AG10803 (cell line): Measurements from ENCODE around the gene MYO16.
A peak's percentile ranks its signal among the peaks of the same experiment; 100 is the strongest.

ENCODE experiments used
- DNase-seq: peaks from one replicate; pipeline ENCODE4 v3.0.0; 2010; ENCODE audit warnings: low read depth
- H3K4me3 ChIP-seq: 2 replicates; pipeline ENCODE4 v1.5.1; 2011; ENCODE audit warnings: mild to moderate bottlenecking, low read length, control low read depth
- TF ChIP-seq, protein P1 (sequence below): conservative IDR thresholded peaks from 2 replicates; pipeline ENCODE4 v1.5.1; 2011; ENCODE audit warnings: mild to moderate bottlenecking, low read length, control low read depth, inconsistent platforms

Gene MYO16

DNA sequence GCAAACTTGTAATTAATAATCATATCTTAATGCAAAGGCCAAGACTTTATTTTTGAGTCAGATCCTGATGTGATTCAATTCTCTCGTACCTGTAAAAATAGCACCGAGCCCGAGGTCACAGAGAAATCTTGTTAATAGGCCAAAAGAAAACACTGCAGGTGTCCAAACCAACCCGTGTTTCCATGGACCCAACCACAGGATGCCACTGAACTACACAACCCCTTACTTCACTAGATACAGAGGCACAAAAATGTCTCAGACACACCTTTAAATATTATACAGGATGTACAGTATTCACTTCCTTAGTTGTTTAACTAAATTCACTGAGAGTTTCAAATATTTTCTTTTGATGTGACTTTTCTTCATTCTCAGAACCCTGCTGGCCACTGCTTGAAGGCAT lies 530.9 kb downstream of the MYO16 start:
- TF ChIP-seq, protein P1, sequence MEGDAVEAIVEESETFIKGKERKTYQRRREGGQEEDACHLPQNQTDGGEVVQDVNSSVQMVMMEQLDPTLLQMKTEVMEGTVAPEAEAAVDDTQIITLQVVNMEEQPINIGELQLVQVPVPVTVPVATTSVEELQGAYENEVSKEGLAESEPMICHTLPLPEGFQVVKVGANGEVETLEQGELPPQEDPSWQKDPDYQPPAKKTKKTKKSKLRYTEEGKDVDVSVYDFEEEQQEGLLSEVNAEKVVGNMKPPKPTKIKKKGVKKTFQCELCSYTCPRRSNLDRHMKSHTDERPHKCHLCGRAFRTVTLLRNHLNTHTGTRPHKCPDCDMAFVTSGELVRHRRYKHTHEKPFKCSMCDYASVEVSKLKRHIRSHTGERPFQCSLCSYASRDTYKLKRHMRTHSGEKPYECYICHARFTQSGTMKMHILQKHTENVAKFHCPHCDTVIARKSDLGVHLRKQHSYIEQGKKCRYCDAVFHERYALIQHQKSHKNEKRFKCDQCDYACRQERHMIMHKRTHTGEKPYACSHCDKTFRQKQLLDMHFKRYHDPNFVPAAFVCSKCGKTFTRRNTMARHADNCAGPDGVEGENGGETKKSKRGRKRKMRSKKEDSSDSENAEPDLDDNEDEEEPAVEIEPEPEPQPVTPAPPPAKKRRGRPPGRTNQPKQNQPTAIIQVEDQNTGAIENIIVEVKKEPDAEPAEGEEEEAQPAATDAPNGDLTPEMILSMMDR, result no peak
- no peak for DNase-seq
- H3K4me3 ChIP-seq, result no peak overlapping the region

GRCh38 chr13:109160887-109161669 lies 531.7 kb downstream of the MYO16 start:
- H3K4me3 ChIP-seq, result no peak overlapping the region
- TF ChIP-seq, protein P1, result no peak
- DNase-seq, result peak; percentile 18

GRCh38 chr13:109162248-109163036 lies 533.0 kb downstream of the MYO16 start:
- no peak for DNase-seq

GRCh38 chr13:109163037-109163379 lies 533.6 kb downstream of the MYO16 start:
- H3K4me3 ChIP-seq, result no peak overlapping the region
- TF ChIP-seq, protein P1, result no peak
- DNase-seq, result peak; percentile 20

More at GRCh38 chr13:109162248-109163036, 533.0 kb downstream of the MYO16 start:
- no peak overlapping the region for H3K4me3 ChIP-seq
- TF ChIP-seq, protein P1, result no peak

GRCh38 chr13:109165417-109165904 lies 536.0 kb downstream of the MYO16 start:
- no peak overlapping the region for H3K4me3 ChIP-seq
- TF ChIP-seq, protein P1, result no peak
- no peak for DNase-seq

DNA sequence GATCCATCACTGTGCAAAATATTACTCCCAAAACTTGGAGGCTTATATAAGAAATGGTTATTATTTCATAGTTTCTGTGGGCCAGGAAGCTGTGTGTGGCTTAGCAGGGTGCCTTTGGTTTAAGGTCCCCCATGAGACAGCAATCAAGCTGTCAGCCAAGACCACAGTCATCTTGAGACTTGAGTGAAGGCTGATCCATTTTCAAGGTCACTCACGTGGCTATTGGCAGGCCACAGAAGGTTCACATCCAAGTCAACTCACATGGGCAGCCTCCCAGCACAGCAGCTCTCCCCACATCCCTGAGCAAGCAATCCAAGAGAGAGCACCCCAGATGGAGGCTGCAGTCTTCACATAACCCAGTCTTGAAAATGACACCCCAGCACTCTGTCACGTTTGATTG lies 537.4 kb downstream of the MYO16 start:
- no peak overlapping the region for H3K4me3 ChIP-seq
- peak; percentile 66 for DNase-seq
- TF ChIP-seq, protein P1, result no peak
